WI38 (cell line): Measurements from ENCODE around the gene MYO1C.

Experiments
- H3K4me3 ChIP-seq: 2 replicates; pipeline ENCODE4 v1.5.1; 2011; ENCODE audit warnings: low read depth, mild to moderate bottlenecking, control low read depth, low read length
- CTCF ChIP-seq: IDR thresholded peaks from 2 replicates; pipeline ENCODE4 v1.5.1; 2012; ENCODE audit warnings: low read depth, mild to moderate bottlenecking, control low read depth, low read length

Gene MYO1C

DNA sequence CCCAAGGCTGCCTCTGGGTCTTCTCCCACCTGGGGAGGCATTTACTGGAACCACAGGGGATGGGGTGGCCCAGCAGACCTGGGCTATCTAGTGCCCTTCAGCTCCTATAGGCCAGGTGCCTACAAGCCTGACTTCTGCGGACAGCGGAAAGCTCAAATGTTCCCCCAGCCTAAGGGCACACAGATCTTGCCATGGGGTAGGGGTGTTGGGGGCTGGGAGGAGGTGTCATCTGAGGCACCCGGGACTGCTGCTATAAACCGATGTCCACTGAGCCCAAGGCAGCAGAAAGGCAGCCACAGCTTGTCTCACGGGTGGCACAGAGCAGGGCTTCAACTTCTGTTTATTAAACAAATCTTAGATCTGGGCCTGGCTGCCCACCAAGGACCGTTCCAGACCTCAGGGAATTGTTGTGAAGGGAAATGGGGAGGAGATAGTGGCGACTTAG, 3.6 kb downstream of the MYO1C start:
- peak overlapping the region; percentile 58 for H3K4me3 ChIP-seq
- no peak for TF ChIP-seq CTCF

GRCh38 chr17:1487939-1488825, 4.3 kb downstream of the MYO1C start:
- no peak for TF ChIP-seq CTCF
- H3K4me3 ChIP-seq: peak overlapping the region; percentile 58

- TF ChIP-seq CTCF: no peak
- no peak overlapping the region for H3K4me3 ChIP-seq
These were observed 5.4 kb downstream of the MYO1C start for GRCh38 chr17:1486802-1487695.

DNA sequence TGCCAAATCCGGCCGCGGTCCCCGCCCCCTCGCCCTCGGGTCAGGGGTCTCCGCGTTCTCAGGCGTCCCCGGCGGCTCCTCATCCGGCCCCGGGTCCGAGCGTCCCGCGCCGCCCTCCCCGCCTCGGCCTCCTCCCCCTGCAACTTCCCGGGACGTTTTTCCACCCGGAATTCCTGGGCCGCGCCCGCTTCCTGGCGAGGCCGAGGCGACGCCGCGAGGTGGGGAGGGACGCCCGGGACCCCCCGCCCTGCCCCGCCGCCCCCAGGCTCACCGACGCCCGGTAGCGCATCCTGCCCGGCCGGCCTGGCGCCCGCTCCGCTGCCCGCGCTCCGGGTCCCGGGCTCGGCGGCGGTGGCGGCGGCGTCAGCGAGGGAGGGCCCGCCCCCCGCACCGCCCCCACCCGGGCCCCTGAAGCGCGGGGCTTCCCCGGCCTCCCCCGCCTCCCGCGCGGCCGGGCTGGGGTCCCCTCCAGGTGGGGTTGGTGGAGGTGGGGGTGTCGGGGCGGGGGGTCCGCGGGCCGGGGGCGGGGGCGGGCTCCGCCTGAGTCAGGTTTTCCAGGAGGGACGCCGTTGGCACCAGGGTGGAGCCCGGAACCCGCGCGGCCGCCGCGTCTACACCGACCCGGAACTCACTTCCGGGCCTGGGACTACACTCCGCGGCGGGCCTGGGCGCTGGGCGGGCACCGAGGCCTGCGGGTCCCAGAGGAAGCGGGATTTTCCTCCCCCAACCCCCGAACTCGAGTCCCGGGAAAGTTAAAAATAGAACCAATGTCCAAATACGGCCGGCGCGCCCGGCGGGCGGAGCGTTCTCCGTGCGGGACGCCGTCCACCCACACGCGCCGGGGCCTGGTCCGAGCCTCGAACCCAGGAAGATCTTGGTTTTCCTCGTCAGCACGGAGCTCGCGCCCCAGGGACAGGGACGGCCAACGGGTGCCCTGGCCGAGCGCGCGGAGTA, 6.8 kb downstream of the MYO1C start:
- H3K4me3 ChIP-seq: peak overlapping the region; percentile 79
- no peak for TF ChIP-seq CTCF

DNA sequence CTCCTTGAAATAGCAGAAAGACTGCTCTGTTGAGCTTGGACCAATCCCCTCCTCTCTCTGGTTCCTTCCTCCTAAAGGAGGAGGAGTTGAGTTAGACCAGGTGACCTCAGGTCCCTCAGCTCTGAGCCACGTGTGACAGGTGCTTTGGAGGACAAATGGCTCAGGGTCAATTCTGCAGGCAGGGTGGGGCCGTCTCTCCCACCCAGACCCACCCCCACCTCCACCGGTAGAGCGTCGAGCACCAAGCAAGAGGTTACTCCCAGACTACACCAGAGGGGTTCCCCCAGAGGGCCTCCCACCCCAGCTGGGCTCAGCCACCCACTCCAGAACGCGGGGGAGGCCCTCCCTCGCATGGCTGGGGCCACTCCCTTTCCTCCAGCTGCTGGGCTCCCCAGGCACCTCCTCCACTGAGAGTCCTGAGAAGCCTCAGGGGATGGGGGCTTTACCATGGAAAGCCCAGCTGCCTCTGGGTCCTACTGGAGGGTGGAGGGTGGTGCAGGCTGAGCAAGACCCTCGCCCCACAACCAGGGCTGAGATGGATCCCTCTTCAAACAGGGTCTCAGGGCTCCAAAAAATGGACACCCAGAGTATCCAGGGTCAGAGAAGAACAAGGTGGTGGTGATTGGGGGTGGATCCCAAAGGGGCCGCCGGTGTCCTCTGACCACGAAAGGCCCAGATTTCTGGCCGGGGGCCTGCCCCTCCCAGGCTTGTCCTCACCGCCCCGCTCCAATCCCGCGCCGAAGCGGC, 7.6 kb downstream of the MYO1C start:
- H3K4me3 ChIP-seq: peak overlapping the region; percentile 79
- TF ChIP-seq CTCF: no peak

- TF ChIP-seq CTCF: no peak
- H3K4me3 ChIP-seq: peak overlapping the region; percentile 79
These were observed 8.4 kb downstream of the MYO1C start for GRCh38 chr17:1484060-1484535.
